Stimulated activated CD4-positive, alpha-beta T cell treated with anti-CD3 and anti-CD28 coated beads, Interleukin-1b, Interleukin-23, amount 100 ng/mL, for 1 hour (primary cell): ENCODE results near the gene YTHDC1.
"Not testable (repeated sequence)": the region's sequence is repeated elsewhere in the genome, so short reads cannot be mapped to it uniquely, and the experiment has no call there.

Experiments
- DNase-seq, 2 donors: peaks; one replicate each; pipeline ENCODE4 v3.0.0-alpha.2; 2020; ENCODE audit warnings: low read depth in 2 of 2

Gene YTHDC1

DNA sequence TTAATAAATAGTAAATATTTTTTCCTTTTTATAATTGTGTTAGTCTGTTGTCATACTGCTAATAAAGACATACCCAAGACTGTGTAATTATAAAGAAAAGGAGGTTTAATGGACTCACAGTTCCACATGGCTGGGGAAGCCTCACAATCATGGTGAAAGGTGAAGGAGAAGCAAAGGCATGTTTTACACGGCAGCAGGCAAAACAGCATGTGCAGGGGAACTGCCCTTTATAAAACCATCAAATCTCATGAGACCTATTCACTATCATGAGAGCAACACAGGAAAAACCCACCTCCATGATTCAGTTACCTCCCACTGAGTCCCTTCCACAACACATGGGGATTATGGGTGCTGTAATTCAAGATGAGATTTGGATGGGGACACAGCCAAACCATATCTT lies 58.6 kb downstream of the YTHDC1 start:
- DNase-seq, result no peak

DNA sequence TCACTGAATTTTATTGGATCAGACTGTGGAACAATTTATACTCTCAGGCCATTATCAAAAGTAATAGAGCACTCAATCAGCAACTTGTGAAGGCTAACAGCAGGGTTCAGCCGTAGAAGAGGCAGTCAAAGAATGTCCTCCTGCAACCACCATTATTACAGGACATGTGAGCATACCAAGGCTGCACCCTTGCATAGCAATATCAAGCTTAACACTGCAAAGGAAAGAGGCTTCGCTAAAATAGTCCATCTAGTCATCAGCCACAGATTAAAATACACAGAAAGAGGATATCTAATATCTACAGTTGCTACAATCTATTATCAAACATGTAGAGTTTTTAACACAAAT lies 61.5 kb downstream of the YTHDC1 start:
- no peak for DNase-seq

- DNase-seq, result no peak
Observed at GRCh38 chr4:68287704-68288392, 62.0 kb downstream of the YTHDC1 start.

DNA sequence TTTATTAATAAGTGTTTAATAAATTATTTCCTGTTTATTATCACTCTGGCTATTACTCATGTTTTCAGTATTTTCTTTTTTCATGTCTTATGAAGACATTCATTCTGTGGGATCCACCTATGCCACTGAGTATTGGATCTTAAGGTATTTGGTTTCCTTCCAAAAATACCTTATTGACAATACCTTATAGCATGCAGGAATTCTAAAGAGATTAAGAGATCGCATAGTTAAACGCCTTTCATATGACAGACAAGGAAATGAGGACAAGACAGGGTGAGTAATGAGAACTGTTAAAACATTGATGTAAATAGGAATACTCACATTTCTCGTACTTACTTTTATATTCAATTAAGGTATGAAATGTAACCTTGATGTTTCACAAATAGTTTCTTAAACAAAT lies 66.2 kb downstream of the YTHDC1 start:
- DNase-seq, result no peak

DNA sequence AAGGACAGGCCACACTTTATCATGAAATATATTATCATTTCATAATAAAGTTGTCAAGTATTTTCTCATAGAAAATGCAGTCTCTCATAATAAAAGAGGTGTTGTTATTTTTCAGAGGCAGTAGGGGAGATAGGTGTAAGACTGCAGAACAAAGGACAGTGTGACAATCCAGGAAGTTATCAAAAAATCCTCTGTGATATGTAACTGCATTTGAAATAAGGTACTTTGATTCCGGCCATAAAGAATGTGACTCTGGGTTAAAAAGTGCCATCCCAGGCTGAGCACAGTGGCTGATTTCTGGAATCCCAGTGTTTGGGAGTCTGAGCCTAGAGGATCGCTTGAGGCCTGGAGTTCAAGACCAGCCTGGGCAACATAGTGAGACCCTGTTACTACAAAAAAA lies 66.8 kb downstream of the YTHDC1 start:
- DNase-seq, result no peak

GRCh38 chr4:68281796-68282740 lies 67.8 kb downstream of the YTHDC1 start:
- DNase-seq, result not testable (repeated sequence)

- no peak for DNase-seq
Observed at GRCh38 chr4:68278029-68278428, 71.9 kb downstream of the YTHDC1 start.

- no peak for DNase-seq
Observed at GRCh38 chr4:68277627-68278026, 72.3 kb downstream of the YTHDC1 start.

GRCh38 chr4:68272860-68273259 lies 77.0 kb downstream of the YTHDC1 start:
- DNase-seq, result no peak

DNA sequence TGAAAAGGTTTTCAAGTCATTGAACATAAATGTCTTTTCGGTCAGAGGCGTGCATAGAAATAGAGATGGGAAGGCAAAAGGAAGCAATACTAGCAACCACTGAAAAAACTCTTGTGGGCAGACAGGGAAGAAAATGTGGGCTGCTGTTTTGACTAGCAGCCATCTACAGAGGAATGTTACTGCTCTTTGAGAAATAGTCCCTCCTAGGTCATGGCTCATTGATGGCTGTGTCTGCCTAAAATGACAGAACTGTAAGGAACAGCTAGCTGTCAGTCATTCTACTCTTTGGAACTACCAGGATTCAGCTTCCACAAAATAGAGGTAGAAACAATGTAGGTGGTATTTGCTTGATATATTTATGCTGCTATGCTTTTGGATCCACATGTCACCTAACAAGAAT lies 77.5 kb downstream of the YTHDC1 start:
- no peak for DNase-seq

GRCh38 chr4:68271851-68272357 lies 78.0 kb downstream of the YTHDC1 start:
- no peak for DNase-seq

- DNase-seq, result no peak
Observed at GRCh38 chr4:68267433-68267944, 82.4 kb downstream of the YTHDC1 start.

- DNase-seq, result no peak
Observed at GRCh38 chr4:68264875-68265565, 84.9 kb downstream of the YTHDC1 start.
